Measurements from ENCODE around the gene GUCD1. TPM values are rescaled to one million over a fixed set of nuclear protein-coding genes. Genes with fewer than 3 reads are reported as not detected.

GUCD1 gene
- total and polyA plus RNA-seq, 2 of the 13 experiments (the other 11 are each of a cell fraction or from before 2014, with no cell fraction given), result 128 to 245 TPM

- peak; percentile 70; the same call in 1 of the 2 replicates for TF ChIP-seq HMGXB3 (CRISPR knock-in tag; IDR thresholded peaks at IDR 0.05; ENCODE audit: borderline replicate concordance)
- no peak for TF ChIP-seq BRD4 (CRISPR knock-in tag; IDR thresholded peaks at IDR 0.05)
- peak in 1 of 2 experiments; percentile 64; a peak in 1 of 4 replicates for TF ChIP-seq EP300 (IDR thresholded peaks at IDR 0.05; ENCODE audit: low read depth in 2 of 2, low read length in 2 of 2)
- 0 out of 2 replicates have a peak, but pooled peaks have one; percentile 53 for TF ChIP-seq EP300 (CRISPR knock-in tag; IDR thresholded peaks at IDR 0.05; ENCODE audit: borderline replicate concordance)
- TF ChIP-seq MTF2 (CRISPR knock-in tag; IDR thresholded peaks at IDR 0.05; ENCODE audit: borderline replicate concordance), result no peak
- TF ChIP-seq CHD4 (IDR thresholded peaks at IDR 0.05; ENCODE audit: borderline replicate concordance, low read length), result no peak
- peak; percentile 93 for TF ChIP-seq NR2C2 (CRISPR knock-in tag; IDR thresholded peaks at IDR 0.05; ENCODE audit: borderline replicate concordance)
- peak; percentile 89 for TF ChIP-seq JUNB (CRISPR knock-in tag; IDR thresholded peaks at IDR 0.05; ENCODE audit: borderline replicate concordance)
- no peak for TF ChIP-seq GMEB2 (CRISPR knock-in tag; IDR thresholded peaks at IDR 0.05; ENCODE audit: low read depth)
- no peak for TF ChIP-seq HOXA9 (CRISPR knock-in tag; IDR thresholded peaks at IDR 0.05; ENCODE audit: borderline replicate concordance)
- TF ChIP-seq PRDM15 (CRISPR knock-in tag; IDR thresholded peaks at IDR 0.05), result no peak
- TF ChIP-seq HDAC1 (CRISPR knock-in tag; IDR thresholded peaks at IDR 0.05), result peak; percentile 81
- TF ChIP-seq ZBTB39 (CRISPR knock-in tag; IDR thresholded peaks at IDR 0.05), result peak; percentile 98
- peak; percentile 80 for TF ChIP-seq ZNF644 (CRISPR knock-in tag; IDR thresholded peaks at IDR 0.05; ENCODE audit: low read depth)
- TF ChIP-seq HOMEZ (CRISPR knock-in tag; IDR thresholded peaks at IDR 0.05; ENCODE audit: low read depth), result peak; percentile 82
Observed at GRCh38 chr22:24525416-24526037, 29.4 kb downstream of the GUCD1 start (continued).
